HL-60/S4 (cell line): ENCODE data around the gene SLC6A14.

ENCODE experiments used
- in situ Hi-C: fragments of 300-500 bp; cut with MboI; formaldehyde crosslinking; loops from 2 replicates; pipeline ENCODE4 v1.14.3; 2022; ENCODE audit warnings: low sequenced_read_pairs

The SLC6A14 gene, protein sequence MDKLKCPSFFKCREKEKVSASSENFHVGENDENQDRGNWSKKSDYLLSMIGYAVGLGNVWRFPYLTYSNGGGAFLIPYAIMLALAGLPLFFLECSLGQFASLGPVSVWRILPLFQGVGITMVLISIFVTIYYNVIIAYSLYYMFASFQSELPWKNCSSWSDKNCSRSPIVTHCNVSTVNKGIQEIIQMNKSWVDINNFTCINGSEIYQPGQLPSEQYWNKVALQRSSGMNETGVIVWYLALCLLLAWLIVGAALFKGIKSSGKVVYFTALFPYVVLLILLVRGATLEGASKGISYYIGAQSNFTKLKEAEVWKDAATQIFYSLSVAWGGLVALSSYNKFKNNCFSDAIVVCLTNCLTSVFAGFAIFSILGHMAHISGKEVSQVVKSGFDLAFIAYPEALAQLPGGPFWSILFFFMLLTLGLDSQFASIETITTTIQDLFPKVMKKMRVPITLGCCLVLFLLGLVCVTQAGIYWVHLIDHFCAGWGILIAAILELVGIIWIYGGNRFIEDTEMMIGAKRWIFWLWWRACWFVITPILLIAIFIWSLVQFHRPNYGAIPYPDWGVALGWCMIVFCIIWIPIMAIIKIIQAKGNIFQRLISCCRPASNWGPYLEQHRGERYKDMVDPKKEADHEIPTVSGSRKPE

DNA sequence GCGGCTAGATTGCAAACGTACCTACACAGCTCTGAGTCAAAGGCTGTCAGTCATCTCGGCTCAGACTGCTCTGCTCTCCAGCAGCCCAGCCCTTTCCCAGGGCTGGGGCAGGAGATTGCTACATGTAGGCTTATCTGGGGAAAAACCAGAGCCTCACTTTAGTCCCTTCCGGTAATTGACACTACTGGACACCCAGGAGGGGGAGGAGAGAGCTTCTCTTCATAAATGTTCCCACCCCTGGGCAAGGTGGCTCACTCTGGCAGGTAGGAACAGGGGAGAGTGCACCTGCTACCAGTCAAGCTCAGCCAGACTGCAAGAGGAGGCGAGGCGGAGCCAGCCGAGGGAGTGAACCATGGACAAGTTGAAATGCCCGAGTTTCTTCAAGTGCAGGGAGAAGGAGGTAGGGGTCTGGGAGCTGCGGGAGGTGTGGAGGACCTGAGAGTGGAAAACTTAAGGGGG lies at the start of gene SLC6A14:
Gene SLC6A14, plus strand, starts transcription at position 249 of the 459 bp plus-strand sequence. Its CDS starts 104 bp downstream, at position 353.
- in situ Hi-C loops: no loop called here

DNA sequence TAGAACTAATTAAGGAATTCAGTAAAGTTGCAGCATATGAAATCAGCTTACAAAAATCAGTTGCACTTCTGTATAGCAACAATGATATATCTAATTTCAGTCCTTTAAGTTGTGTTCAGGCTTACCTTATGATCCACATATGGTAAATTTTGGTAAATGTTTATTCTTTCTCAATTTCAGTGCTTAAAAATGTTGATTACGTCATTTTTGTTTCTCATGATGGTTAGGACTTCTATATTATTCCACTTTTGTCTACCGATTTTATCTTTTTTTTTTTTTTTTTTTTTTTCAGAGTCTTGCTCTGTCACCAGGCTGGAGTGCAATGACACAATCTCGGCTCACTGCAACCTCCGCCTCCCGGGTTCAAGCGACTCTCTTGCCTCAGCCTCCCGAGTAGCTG lies 40.7 kb upstream of the SLC6A14 start:
- in situ Hi-C loops: no loop called here

DNA sequence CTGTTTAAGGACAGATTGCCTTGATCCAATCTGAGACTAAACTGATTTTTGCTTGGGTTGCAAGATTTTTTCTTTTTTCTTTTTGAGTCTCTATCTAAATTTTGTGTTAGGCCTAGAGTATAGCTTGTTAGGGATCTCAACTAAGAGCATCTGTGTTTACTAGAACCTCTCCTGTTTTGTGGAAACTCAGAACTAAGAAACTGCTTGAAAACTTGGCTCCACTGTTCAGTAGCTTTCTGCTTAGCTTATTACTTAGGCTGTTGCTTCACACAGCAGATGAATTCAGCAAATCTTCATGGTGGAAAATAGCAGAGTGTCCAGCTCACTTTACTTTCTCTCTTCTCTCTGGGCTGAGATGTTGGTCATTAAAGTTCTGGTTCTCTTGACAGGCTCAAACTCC lies 36.7 kb upstream of the SLC6A14 start:
- in situ Hi-C loops: no loop called here

DNA sequence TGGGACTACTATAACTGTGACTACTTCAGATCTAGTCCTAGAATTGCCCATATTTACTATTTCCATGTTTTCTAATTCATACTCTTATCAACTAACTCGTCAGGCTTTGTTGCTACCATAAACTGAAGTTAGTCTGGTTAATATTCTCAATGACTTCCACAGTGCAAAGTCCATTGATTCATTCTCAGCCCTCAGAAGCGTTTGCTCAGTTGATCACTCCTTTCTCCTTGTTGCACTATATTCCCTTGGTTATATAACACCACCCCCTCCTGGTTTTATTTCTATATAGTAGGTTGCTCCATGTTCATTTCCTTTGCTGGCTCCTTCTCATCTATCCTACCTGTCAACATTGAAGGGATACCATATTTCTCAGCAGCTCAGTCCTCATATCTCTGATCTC lies 27.2 kb upstream of the SLC6A14 start:
- in situ Hi-C loops: no loop called here

DNA sequence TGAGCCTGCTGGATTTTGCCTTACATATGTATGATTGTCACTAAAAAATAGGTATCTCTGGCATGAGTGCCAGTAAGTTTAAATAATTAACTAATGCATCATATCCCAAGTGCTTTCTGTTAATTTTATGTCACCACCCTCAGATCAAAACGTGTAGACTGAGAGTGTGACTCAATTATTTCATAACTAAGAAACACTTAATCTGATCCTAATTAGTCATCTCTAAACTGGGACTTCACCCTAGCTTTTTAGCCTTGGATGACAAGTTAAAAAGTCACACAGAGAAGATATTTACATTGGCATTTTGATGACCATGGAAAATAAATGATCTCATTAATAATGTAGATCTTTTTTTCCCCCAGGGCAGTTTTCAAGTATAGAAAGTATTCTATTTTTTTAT lies 23.1 kb upstream of the SLC6A14 start:
- in situ Hi-C loops: no loop called here

DNA sequence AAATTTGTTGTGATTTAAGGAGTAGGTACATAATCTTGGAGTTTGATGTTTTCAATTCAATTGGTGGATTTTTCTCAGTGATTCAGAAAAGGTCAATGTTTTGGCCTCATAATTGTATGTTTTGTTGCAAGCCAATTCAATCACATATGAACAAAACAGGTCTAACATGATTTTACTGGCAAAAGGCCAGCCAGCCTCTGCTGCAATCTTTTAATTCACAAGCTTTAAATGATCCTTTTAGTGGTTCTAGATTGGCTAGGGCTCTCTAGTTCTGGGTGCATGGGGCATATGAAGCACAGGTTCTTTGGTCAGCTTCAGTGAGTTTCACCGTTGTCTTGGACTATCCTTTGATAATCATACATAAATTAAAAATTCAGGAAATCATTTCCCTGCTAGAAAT lies 19.2 kb upstream of the SLC6A14 start:
- in situ Hi-C loops: no loop called here

DNA sequence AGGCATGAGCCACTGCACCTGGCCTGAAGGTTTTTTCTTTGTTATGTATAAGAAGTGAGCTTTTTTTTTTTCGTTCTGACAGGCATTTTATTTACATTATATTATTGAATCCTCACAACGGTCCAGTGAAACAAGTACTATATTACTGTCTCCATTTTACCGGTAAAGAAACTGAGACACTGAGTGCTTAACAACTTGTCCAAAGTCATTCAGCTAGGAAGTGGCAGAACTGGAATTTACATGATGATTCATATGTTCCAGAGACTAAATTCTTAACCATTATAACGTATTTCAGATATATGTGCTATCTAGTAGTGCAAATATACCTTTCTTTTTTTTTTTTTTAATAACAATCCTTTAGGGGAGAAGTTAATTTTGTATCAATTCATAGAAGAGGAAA lies 18.4 kb upstream of the SLC6A14 start:
- in situ Hi-C loops: no loop called here

DNA sequence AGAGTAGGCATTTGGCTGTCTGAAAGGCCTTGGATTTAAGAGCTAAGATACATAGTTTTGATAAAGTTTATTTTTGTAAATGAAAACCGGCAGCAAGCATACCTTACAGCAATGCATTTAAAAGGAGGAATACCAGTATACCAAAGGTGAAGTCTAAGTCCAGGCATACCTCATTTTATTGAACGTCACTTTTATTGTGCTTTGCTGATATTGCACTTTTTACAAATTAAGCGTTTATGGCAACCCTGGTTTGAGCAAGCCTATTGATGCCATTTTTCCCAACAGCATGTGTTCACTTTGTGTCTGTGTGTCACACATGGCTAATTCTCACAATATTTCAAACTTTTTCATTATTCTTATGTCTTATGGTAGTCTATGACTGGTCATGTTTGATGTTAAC lies 8.4 kb upstream of the SLC6A14 start:
- in situ Hi-C loops: no loop called here

DNA sequence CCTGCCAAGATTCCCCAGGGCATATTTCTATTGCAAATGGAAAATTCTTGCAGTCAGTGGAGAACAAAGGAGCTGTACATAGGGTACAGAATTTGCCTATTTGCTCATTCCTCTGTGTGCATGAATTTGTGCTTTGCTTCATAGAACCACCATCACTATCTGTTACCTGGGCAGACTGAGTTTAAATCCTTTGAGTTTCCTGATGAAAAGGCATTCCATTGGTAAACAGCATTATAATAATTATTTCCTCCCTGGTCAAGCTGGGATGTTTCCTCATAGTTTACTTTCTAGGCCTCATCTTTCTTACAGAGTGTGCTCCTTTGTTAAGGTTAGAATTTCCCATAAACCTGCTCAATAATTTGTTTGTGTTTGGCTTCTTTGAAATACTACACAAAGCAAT lies 809 bp upstream of the SLC6A14 start:
- in situ Hi-C loops: no loop called here

DNA sequence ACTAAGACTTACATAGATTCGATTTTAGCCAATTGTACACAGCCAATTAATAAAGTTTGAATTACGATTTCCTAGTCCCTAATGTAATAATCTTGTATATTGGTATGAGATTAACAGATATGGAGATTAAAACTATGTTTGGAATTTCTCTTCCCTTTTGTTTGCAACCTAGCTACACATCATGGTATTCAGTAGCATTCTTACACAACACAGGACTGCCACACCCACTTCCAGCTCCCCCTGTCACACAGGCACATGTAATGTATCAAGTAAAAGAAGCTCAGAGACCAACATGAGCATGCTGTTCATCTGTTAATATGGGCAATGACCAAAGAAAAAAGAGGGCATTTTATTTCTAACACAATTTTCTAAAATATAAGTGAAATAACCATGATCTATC lies 12.8 kb downstream of the SLC6A14 start:
- in situ Hi-C loops: no loop called here

DNA sequence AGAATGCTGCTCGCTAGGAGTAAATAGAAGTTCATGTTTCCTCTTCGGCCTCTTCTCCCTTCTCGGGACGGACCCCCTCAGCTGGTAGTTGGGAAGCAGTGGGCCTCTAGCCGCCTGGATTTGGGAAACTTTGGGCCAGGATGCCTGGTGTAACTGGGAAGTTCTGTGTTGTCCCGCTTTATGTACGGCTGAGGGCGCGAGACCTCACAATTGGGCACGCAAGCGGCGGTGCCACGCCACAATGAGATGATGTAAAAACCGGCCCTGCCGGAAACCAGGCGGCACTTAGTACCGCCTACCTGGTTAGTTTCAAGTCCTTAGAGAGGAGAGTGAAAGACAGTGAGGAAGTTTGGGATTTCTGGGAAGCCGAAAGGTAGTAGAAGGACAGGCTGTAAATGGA lies 26.4 kb downstream of the SLC6A14 start, which contains the start of gene CT83:
Gene CT83, minus strand, starts transcription at position 155 of the 400 bp plus-strand sequence. Its CDS starts 120 bp downstream, at position 35.
- in situ Hi-C loops: no loop called here

DNA sequence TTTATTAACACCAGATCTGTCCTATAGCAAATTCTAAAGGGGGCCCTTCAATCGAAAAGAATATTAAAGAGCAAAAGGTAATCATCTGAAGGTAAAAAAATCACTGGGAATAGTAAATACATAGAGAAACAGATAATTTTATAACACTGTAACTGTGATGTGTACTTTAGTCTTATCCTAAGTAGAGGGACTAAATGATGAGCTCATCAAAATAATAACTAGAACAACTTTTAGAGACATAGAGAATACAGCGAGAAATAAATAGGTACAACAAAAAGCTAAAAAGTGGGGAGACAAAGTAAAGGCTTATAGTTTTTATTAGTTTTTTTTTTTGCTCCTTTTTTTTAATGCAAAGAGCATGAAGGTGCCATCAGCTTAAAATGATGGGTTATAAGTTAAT lies 43.7 kb downstream of the SLC6A14 start:
- in situ Hi-C loops: no loop called here

DNA sequence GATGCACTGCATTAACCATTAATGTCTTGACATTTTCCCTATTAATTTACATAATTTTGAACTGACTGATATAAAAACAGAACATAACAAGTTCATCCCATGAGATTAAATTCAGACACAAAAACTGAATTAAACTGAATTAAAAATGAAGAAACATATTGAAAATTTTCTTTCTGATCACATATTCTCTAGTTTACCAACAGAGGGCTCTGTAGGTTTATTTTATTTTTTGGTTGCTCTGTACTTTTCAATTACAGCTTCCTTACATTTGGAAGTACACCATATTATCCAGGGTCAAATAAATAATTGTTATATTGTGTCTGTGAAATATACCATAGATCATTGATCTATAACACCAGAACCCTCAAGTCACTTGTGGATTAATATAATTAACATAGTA lies 53.7 kb downstream of the SLC6A14 start:
- in situ Hi-C loops: no loop called here

DNA sequence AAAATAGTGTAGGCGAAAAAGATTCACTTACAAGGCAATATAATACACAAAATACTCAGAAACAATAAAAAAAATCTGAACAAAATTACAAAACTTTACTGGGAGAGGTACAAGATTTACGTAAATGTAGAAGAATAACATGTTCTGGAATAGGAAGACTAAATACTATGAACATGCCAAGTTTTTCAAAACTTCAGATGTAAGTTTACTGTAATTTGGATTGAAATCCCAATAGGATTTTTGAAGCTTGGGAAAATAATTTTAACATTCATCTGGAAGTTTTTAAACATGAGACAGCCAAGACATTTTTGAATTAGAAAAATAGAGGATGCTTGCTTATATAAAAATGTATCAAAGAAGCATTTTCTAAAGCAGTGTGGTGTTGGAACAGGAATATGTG lies 56.9 kb downstream of the SLC6A14 start:
- in situ Hi-C loops: no loop called here

DNA sequence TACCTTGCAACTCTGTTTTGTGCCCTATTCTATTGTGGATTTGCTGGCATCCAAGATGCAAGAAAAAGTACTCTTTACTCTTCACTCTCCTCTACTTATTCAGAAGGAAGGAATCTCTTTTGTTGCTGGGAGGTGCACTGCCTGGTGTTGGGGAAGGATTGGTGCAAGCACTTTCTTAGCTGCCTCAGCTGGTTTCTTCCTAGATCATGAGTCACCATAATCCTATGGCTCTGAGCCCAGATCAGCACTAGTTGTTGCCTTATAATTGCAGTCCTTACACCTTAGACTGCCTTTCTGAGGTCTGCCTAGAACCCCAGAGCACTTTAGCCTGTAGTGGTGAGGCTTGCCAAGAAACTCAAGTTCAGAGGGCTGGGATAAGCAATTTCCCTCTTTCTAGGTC lies 63.4 kb downstream of the SLC6A14 start:
- in situ Hi-C loops: no loop called here
